ENCODE data around the gene VTI1A.

Gene VTI1A

DNA sequence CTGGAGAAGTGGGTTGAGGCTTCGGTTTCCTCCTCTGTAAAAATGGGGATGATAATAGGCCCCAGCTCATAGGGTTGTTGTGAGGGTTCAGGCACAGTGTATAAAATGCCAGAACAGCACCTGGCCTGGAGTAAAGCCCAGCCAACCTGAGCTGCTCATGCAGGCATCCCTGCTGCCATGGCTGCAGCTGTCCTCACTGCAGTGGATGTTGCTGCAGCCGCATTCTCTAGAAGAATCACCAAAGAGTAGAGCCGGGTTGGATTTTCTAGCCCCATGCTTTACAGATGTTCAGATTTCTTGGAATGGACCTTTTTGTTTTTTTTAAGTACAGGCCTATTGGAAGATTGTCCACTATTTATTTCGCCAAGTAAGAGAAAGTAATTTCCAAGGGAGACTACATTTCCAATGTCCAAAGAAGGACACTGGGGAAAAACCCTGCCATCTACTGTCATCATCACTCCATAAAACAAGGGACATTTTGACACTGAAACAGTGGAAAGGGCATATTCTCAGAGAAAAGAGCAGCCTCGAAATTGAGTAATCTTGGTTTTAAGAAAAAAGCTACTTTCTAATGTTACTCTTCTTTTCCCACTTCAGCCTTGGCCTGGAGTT lies 355.5 kb downstream of the VTI1A start:
- DNase-seq (ENCODE audit: low read depth, low spot score), result no peak
- H3K4me3 ChIP-seq (ENCODE audit: low read depth, low read length), result no peak overlapping the region
- in situ Hi-C loops (cut with HindIII; ENCODE audit: low sequenced_read_pairs), result no loop called here
- TF ChIP-seq, protein P1, sequence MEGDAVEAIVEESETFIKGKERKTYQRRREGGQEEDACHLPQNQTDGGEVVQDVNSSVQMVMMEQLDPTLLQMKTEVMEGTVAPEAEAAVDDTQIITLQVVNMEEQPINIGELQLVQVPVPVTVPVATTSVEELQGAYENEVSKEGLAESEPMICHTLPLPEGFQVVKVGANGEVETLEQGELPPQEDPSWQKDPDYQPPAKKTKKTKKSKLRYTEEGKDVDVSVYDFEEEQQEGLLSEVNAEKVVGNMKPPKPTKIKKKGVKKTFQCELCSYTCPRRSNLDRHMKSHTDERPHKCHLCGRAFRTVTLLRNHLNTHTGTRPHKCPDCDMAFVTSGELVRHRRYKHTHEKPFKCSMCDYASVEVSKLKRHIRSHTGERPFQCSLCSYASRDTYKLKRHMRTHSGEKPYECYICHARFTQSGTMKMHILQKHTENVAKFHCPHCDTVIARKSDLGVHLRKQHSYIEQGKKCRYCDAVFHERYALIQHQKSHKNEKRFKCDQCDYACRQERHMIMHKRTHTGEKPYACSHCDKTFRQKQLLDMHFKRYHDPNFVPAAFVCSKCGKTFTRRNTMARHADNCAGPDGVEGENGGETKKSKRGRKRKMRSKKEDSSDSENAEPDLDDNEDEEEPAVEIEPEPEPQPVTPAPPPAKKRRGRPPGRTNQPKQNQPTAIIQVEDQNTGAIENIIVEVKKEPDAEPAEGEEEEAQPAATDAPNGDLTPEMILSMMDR (IDR thresholded peaks at IDR 0.05; ENCODE audit: low read depth, low read length), result no peak

DNA sequence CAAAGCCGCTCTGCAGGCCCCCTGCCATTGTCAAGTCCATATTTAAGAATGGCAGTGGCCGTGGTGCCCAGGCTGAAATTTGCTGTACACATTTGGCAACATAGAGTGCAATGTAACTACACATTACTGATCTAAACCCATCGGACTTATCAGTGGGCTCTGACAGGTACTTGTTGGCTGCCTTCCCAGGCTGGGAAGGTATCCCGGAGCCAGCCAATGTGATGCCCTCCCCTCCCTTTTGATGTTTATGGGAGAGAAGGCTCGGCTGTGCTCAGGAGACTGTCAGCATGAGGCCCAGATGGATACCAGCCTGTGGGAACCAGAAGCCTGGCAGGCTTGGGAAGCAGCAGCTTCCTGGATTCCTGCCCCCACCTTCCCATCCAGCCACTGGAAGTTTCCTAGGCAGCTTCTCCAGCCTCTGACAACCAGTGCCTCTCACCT lies 357.0 kb downstream of the VTI1A start:
- in situ Hi-C loops (cut with HindIII; ENCODE audit: low sequenced_read_pairs), result no loop called here
- H3K4me3 ChIP-seq (ENCODE audit: low read depth, low read length), result no peak overlapping the region
- no peak for DNase-seq (ENCODE audit: low read depth, low spot score)
- TF ChIP-seq, protein P1 (IDR thresholded peaks at IDR 0.05; ENCODE audit: low read depth, low read length), result no peak

DNA sequence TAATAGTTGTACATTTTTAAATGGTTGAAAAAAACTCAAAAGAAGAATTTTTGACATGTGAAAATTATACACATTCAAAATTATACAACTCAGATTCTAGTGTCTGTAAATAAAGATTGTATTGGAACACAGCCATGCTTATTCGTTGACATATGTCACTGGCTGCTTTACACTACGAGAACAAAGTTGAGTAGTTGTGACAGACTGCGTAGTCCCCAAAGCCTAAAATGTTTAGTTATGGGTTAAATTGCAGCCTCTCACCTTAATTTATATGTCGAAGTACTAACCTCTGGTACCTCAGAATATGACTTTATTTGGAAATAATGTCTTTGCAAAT lies 358.2 kb downstream of the VTI1A start:
- TF ChIP-seq, protein P1 (IDR thresholded peaks at IDR 0.05; ENCODE audit: low read depth, low read length), result no peak
- H3K4me3 ChIP-seq (ENCODE audit: low read depth, low read length), result no peak overlapping the region
- in situ Hi-C loops (cut with HindIII; ENCODE audit: low sequenced_read_pairs), result no loop called here
- DNase-seq (ENCODE audit: low read depth, low spot score), result no peak

DNA sequence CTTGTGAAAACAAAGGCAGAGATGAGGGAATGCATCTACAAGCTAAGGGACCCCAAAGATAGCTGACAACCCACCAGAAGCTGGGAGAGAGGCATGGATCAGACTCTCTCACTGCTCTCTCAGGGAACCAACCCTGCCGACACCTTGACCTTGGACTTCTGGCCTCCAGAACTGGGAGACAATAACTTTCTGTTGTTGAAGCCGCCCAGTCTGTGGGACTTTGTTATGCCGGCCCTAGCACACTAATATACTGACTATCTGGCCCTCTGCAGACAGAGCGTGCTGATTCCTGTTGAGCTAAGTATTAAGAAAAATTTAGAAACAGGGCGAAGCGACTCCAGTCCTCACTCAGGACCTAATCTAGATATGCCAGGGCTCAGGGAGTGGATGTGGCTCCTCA lies 358.7 kb downstream of the VTI1A start:
- DNase-seq (ENCODE audit: low read depth, low spot score), result no peak
- in situ Hi-C loops (cut with HindIII; ENCODE audit: low sequenced_read_pairs), result no loop called here
- TF ChIP-seq, protein P1 (IDR thresholded peaks at IDR 0.05; ENCODE audit: low read depth, low read length), result no peak
- no peak overlapping the region for H3K4me3 ChIP-seq (ENCODE audit: low read depth, low read length)

DNA sequence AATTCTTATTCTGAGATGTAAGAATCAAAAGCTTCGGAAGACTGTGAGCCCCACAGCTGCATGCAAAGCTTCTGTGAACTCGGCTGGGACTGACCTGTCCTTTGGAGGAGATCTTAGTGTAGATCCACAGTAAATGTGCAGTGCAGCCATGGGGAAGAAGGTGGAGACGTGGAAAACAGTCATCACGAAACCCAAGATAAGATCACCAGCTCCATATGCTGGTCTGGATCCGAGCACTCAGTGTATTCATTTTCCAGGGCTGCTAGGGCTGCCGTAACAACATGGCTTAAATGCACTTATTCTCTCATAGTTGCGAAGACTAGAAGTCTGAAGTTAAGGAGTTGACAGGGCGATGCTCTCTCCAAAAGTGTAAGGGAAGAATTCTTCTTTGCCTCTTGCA lies 360.0 kb downstream of the VTI1A start:
- in situ Hi-C loops (cut with HindIII; ENCODE audit: low sequenced_read_pairs), result no loop called here

DNA sequence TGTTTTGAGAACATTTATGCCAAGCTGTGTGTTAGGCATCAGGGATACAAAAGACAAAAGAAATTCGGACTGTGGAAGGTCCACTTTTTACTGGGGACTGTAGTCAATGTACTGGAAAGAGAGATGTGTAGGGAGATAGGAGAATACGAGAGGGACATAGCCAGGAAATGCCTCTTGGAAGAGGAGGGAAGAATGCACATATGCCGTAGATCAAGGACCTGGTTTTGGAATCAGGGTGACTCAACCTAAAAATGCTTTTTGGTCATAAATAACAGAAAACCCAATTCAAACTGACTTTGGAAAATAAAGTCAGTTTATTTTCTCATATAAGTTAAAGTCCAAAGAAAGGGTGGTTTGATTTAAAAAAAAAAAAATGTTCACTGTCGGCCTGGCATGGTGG lies 362.7 kb downstream of the VTI1A start:
- TF ChIP-seq, protein P1 (IDR thresholded peaks at IDR 0.05; ENCODE audit: low read depth, low read length), result no peak
- no peak overlapping the region for H3K4me3 ChIP-seq (ENCODE audit: low read depth, low read length)
- DNase-seq (ENCODE audit: low read depth, low spot score), result no peak
- in situ Hi-C loops (cut with HindIII; ENCODE audit: low sequenced_read_pairs), result no loop called here

More for the DNA sequence above, 360.0 kb downstream of the VTI1A start:
- TF ChIP-seq, protein P1 (IDR thresholded peaks at IDR 0.05; ENCODE audit: low read depth, low read length), result no peak
- no peak for DNase-seq (ENCODE audit: low read depth, low spot score)
- no peak overlapping the region for H3K4me3 ChIP-seq (ENCODE audit: low read depth, low read length)

All from astrocyte of the spinal cord (primary cell).